Activated B cell treated with CpG ODN at 0.5 μM for 24 hours (primary cell): ENCODE data around the gene GH2. TPM values are rescaled to one million over a fixed set of nuclear protein-coding genes. Genes with fewer than 3 reads are reported as not detected.
"Not testable (repeated sequence)": the region's sequence is repeated elsewhere in the genome, so short reads cannot be mapped to it uniquely, and the experiment has no call there.

Experiments
- ATAC-seq: fragments of 200-7000 bp; cut with Tn5 transposase; one replicate; pipeline ENCODE4 v1.10.0; 2021; ENCODE audit warnings: low read depth, mild to moderate bottlenecking, moderate library complexity
- CTCF ChIA-PET: fragments of 350-600 bp; sonication (Branson Sonifier 250); formaldehyde crosslinking; loops from one replicate; lab custom pipeline; 2021; ENCODE audit warnings: antibody characterized with exemption; lab: Charles Lee
- POLR2A ChIA-PET: fragments of 350-600 bp; sonication (Branson Sonifier 250); formaldehyde crosslinking; loops from one replicate; lab custom pipeline; 2021; ENCODE audit warnings: antibody characterized with exemption; lab: Charles Lee
- DNase-seq: peaks from one replicate; pipeline ENCODE4 v3.0.0; 2022
- H3K27ac Mint-ChIP-seq: one replicate; pipeline ENCODE4 v1.8.0; 2020; ENCODE audit warnings: mixed read lengths
- H3K27me3 Mint-ChIP-seq: one replicate; pipeline ENCODE4 v1.8.0; 2021; ENCODE audit warnings: mixed read lengths
- H3K36me3 Mint-ChIP-seq: one replicate; pipeline ENCODE4 v1.8.0; 2021; ENCODE audit warnings: low read depth, mixed read lengths
- H3K4me1 Mint-ChIP-seq: one replicate; pipeline ENCODE4 v1.8.0; 2021; ENCODE audit warnings: mixed read lengths
- H3K4me3 Mint-ChIP-seq: one replicate; pipeline ENCODE4 v1.8.0; 2020; ENCODE audit warnings: mild to moderate bottlenecking, mixed read lengths
- H3K9me3 Mint-ChIP-seq: one replicate; pipeline ENCODE4 v1.8.0; 2020; ENCODE audit warnings: mixed read lengths
- intact Hi-C: fragments of 100-400 bp; cut with micrococcal nuclease; formaldehyde crosslinking; loops from one replicate; pipeline ENCODE4 v1.15.1; 2024
- total RNA-seq: library from RNA; stranded (reverse); gene quantifications from 2 replicates; pipeline ENCODE4 v1.2.3, GENCODE V29; 2022
- TF ChIP-seq, protein P1 (sequence below): fragments of 200-600 bp; IDR thresholded peaks from one replicate; pipeline ENCODE4 v1.8.0; 2022; ENCODE audit warnings: antibody characterized with exemption, mild to moderate bottlenecking

GH2 gene
- total RNA-seq, 1 donor from 2014 or later: not detected

GRCh38 chr17:63919311-63919723 is 37.6 kb upstream of the GH2 start:
- no peaks in the 10 kb centered on the region for H3K9me3 Mint-ChIP-seq
- ATAC-seq (peak; percentile 49), DNase-seq (peak; percentile 65)
- TF ChIP-seq, protein P1, sequence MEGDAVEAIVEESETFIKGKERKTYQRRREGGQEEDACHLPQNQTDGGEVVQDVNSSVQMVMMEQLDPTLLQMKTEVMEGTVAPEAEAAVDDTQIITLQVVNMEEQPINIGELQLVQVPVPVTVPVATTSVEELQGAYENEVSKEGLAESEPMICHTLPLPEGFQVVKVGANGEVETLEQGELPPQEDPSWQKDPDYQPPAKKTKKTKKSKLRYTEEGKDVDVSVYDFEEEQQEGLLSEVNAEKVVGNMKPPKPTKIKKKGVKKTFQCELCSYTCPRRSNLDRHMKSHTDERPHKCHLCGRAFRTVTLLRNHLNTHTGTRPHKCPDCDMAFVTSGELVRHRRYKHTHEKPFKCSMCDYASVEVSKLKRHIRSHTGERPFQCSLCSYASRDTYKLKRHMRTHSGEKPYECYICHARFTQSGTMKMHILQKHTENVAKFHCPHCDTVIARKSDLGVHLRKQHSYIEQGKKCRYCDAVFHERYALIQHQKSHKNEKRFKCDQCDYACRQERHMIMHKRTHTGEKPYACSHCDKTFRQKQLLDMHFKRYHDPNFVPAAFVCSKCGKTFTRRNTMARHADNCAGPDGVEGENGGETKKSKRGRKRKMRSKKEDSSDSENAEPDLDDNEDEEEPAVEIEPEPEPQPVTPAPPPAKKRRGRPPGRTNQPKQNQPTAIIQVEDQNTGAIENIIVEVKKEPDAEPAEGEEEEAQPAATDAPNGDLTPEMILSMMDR: no peak
- intact Hi-C loops: loop anchor here (1.0 kb wide), 6 partner anchors 13 to 106 kb away; partner anchors contain the start of genes CD79B and ICAM2
- ChIA-PET POLR2A (interaction anchor here (0.6 to 19.1 kb wide), 22 partner anchors 11 to 226 kb away, joined by 3 to 837 read pairs (median 7); partner anchors contain the start of genes CD79B, ERN1, ICAM2 and PRR29), CTCF (interaction anchor here (0.6 to 12.3 kb wide), 20 partner anchors 8 to 213 kb away, joined by 3 to 321 read pairs (median 8); partner anchors contain the start of genes CD79B, CSHL1, ERN1 and ICAM2)
- H3K4me1 Mint-ChIP-seq: peaks cover 85% of the 10 kb centered on the region
- H3K36me3 Mint-ChIP-seq: no peaks in the 10 kb centered on the region
- H3K4me3 Mint-ChIP-seq: peak overlapping the region; percentile 77
- H3K27ac Mint-ChIP-seq: peak overlapping the region; percentile 75
- no peaks in the 10 kb centered on the region for H3K27me3 Mint-ChIP-seq

DNA sequence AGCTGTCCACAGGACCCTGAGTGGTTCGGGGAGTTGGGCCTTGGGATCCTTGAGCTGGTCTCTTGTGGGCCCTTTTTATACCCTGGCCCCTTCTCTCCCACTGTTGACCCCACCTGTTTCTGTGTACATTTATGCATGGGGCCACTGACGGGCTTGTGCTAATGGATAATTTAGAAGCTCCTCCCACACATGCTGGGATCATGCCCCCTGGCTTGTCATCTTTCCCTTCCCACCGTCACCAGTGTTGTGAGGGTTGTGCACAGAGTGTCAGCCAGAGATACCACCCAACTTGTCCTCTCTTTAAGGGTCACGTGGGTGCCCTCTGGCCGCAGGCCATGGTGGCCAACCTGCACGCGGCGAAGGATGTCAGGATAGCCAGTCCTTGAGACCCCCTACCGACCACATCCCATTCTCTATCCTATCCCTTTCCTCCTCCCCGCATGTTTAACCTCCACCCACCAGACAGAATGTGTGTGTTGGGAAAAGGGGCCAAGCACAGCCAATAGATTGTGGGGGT is 37.1 kb upstream of the GH2 start, which contains the start of gene GH1:
TSS of gene GH1 (minus strand) at position 51 of the 517 bp plus-strand sequence. CDS start 63 bp downstream, outside the sequence.
- ChIA-PET CTCF (interaction anchor here (0.6 to 12.3 kb wide), 17 partner anchors 7 to 213 kb away, joined by 3 to 321 read pairs (median 12); partner anchors contain the start of genes CD79B, CSHL1, ERN1 and ICAM2), POLR2A (interaction anchor here (0.6 to 19.1 kb wide), 17 partner anchors 11 to 110 kb away, joined by 3 to 837 read pairs (median 7); partner anchors contain the start of genes CD79B and ICAM2)
- DNase-seq, H3K9me3 Mint-ChIP-seq, H3K27me3 Mint-ChIP-seq, ATAC-seq, H3K36me3 Mint-ChIP-seq: not testable (repeated sequence)
- peak within 1 kb of the TSS; percentile 77 for H3K4me3 Mint-ChIP-seq
- H3K4me1 Mint-ChIP-seq: peaks cover 86% of the 10 kb centered on the region
- intact Hi-C loops: loop anchor here (1.0 kb wide), 6 partner anchors 13 to 106 kb away; partner anchors contain the start of genes CD79B and ICAM2
- H3K27ac Mint-ChIP-seq: peak within 1 kb of the TSS; percentile 75

DNA sequence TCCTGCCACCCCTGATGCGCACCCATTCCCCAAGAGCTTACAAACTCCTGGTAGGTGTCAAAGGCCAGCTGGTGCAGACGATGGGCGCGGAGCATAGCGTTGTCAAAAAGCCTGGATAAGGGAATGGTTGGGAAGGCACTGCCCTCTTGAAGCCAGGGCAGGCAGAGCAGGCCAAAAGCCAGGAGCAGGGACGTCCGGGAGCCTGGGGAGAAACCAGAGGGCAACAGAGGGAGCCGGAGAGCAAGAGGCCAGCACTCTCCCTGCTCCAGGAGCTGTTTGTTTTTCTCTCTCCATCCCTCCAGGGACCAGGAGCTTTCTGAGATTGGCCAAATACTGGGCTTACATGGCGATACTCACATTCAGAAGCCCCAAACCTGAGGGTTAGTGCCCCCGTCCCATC is 36.6 kb upstream of the GH2 start:
- Mint-ChIP-seq H3K36me3 (no peaks in the 10 kb centered on the region), H3K4me1 (peaks cover 87% of the 10 kb centered on the region), H3K27me3 (no peaks in the 10 kb centered on the region), H3K4me3 (no peak overlapping the region), H3K27ac (no peak overlapping the region), H3K9me3 (no peaks in the 10 kb centered on the region)
- CTCF ChIA-PET: interaction anchor here (1.0 to 12.3 kb wide), 11 partner anchors 13 to 214 kb away, joined by 4 to 321 read pairs (median 46); partner anchors contain the start of genes CD79B, ERN1 and ICAM2
- POLR2A ChIA-PET: interaction anchor here (1.3 to 19.1 kb wide), 8 partner anchors 12 to 108 kb away, joined by 3 to 837 read pairs (median 28); partner anchors contain the start of genes CD79B and ICAM2
- intact Hi-C loops: no loop called here
- no peak for ATAC-seq
- TF ChIP-seq, protein P1: no peak
- DNase-seq: no peak

GRCh38 chr17:63917646-63918045 is 35.9 kb upstream of the GH2 start:
- no peak overlapping the region for H3K4me3 Mint-ChIP-seq
- DNase-seq (no peak), ATAC-seq (no peak)
- TF ChIP-seq, protein P1: no peak
- H3K9me3 Mint-ChIP-seq: no peaks in the 10 kb centered on the region
- peaks cover 86% of the 10 kb centered on the region for H3K4me1 Mint-ChIP-seq
- ChIA-PET POLR2A (interaction anchor here (1.3 to 19.1 kb wide), 5 partner anchors 13 to 74 kb away, joined by 3 to 837 read pairs (median 33); partner anchors contain the start of gene CD79B), CTCF (interaction anchor here (4.2 to 12.3 kb wide), 6 partner anchors 14 to 215 kb away, joined by 46 to 321 read pairs (median 116); partner anchors contain the start of genes CD79B and ERN1)
- intact Hi-C loops: no loop called here
- H3K27me3 Mint-ChIP-seq: no peaks in the 10 kb centered on the region
- no peak overlapping the region for H3K27ac Mint-ChIP-seq
- H3K36me3 Mint-ChIP-seq: no peaks in the 10 kb centered on the region

- intact Hi-C loops, ATAC-seq, H3K36me3 Mint-ChIP-seq, H3K4me3 Mint-ChIP-seq, H3K27ac Mint-ChIP-seq, DNase-seq, H3K27me3 Mint-ChIP-seq, H3K9me3 Mint-ChIP-seq: not testable (repeated sequence)
- CTCF ChIA-PET: interaction anchor here (4.2 to 12.3 kb wide), 5 partner anchors 15 to 215 kb away, joined by 46 to 321 read pairs (median 116); partner anchors contain the start of genes CD79B and ERN1
- POLR2A ChIA-PET: interaction anchor here (1.3 to 19.1 kb wide), 4 partner anchors 13 to 73 kb away, joined by 3 to 837 read pairs (median 140); partner anchors contain the start of gene CD79B
- H3K4me1 Mint-ChIP-seq: peaks cover 86% of the 10 kb centered on the region
Observed at GRCh38 chr17:63917206-63917605, 35.5 kb upstream of the GH2 start.
